Stomach smooth muscle (tissue), 2 donors: ENCODE measurements around the gene SLC39A11.
"Not testable (repeated sequence)": the region's sequence is repeated elsewhere in the genome, so short reads cannot be mapped to it uniquely, and the experiment has no call there.

Experiments used
- H3K27ac ChIP-seq: one replicate; pipeline ENCODE4 v1.7.0; 2013; ENCODE audit warnings: mild to moderate bottlenecking, low read length, inconsistent platforms
- H3K27me3 ChIP-seq, 2 donors: one replicate each; pipeline ENCODE4 v1.7.0; 2013; ENCODE audit warnings: low read length in 2 of 2; ENCODE audit not compliant: insufficient read depth in 2 of 2, control insufficient read depth in 1 of 2
- H3K36me3 ChIP-seq, 2 donors: one replicate each; pipeline ENCODE4 v1.7.0; 2013; ENCODE audit warnings: low read length in 2 of 2; ENCODE audit not compliant: control insufficient read depth in 2 of 2, insufficient read depth in 2 of 2
- H3K4me1 ChIP-seq: one replicate; pipeline ENCODE4 v1.7.0; 2013; ENCODE audit warnings: low read length; ENCODE audit not compliant: control insufficient read depth, insufficient read depth
- H3K4me3 ChIP-seq, 2 donors: one replicate each; pipeline ENCODE4 v1.7.0; 2013; ENCODE audit warnings: low read length in 2 of 2
- H3K9ac ChIP-seq, 2 donors: one replicate each; pipeline ENCODE4 v1.7.0; 2013; ENCODE audit warnings: low read length in 2 of 2, mild to moderate bottlenecking in 1 of 2
- H3K9me3 ChIP-seq, 2 donors: one replicate each; pipeline ENCODE4 v1.7.0; 2013; ENCODE audit warnings: low read length in 2 of 2; ENCODE audit not compliant: control insufficient read depth in 2 of 2
- donor health status: healthy.
- donor health status: Pancreatic carcinoma.

Gene SLC39A11

GRCh38 chr17:72714357-72714966 lies 378.0 kb downstream of the SLC39A11 start:
- Histone ChIP-seq H3K9me3 (peaks cover 4 to 8% of the 10 kb centered on the region in 2 donors), H3K27me3 (no peaks in the 10 kb centered on the region), H3K36me3 (peaks cover 0 to 6% of the 10 kb centered on the region in 2 donors), H3K27ac (no peak overlapping the region), H3K4me1 (no peaks in the 10 kb centered on the region), H3K9ac (no peak overlapping the region), H3K4me3 (no peak overlapping the region)

- Histone ChIP-seq H3K4me1 (no peaks in the 10 kb centered on the region), H3K27ac (no peak overlapping the region), H3K36me3 (peaks cover 0 to 6% of the 10 kb centered on the region in 2 donors), H3K27me3 (no peaks in the 10 kb centered on the region), H3K4me3 (no peak overlapping the region), H3K9ac (no peak overlapping the region), H3K9me3 (peaks cover 4 to 8% of the 10 kb centered on the region in 2 donors)
Measured at GRCh38 chr17:72713701-72714100, 378.8 kb downstream of the SLC39A11 start.

GRCh38 chr17:72711521-72712310 lies 380.8 kb downstream of the SLC39A11 start:
- Histone ChIP-seq H3K27ac (no peak overlapping the region), H3K9me3 (peaks cover 8 to 9% of the 10 kb centered on the region in 2 donors), H3K9ac (no peak overlapping the region), H3K4me1 (no peaks in the 10 kb centered on the region), H3K36me3 (peaks cover 0 to 6% of the 10 kb centered on the region in 2 donors), H3K4me3 (no peak overlapping the region), H3K27me3 (no peaks in the 10 kb centered on the region)

- Histone ChIP-seq H3K9me3 (peaks cover 8 to 9% of the 10 kb centered on the region in 2 donors), H3K36me3 (peaks cover 0 to 6% of the 10 kb centered on the region in 2 donors), H3K4me3 (no peak overlapping the region), H3K27me3 (no peaks in the 10 kb centered on the region), H3K9ac (no peak overlapping the region), H3K4me1 (no peaks in the 10 kb centered on the region), H3K27ac (no peak overlapping the region)
Measured at GRCh38 chr17:72710834-72711233, 381.7 kb downstream of the SLC39A11 start.

- H3K4me1 ChIP-seq = no peaks in the 10 kb centered on the region
- peaks cover 8 to 9% of the 10 kb centered on the region in 2 donors for H3K9me3 ChIP-seq
- no peak overlapping the region for H3K27ac ChIP-seq
- H3K4me3 ChIP-seq = no peak overlapping the region
- H3K9ac ChIP-seq = no peak overlapping the region
- peaks cover 0 to 6% of the 10 kb centered on the region in 2 donors for H3K36me3 ChIP-seq
- H3K27me3 ChIP-seq = no peaks in the 10 kb centered on the region
Measured at GRCh38 chr17:72710202-72710601, 382.3 kb downstream of the SLC39A11 start.

GRCh38 chr17:72708682-72709081 lies 383.8 kb downstream of the SLC39A11 start:
- not testable (repeated sequence) for H3K4me3 ChIP-seq, H3K27ac ChIP-seq

GRCh38 chr17:72707881-72708280 lies 384.6 kb downstream of the SLC39A11 start:
- Histone ChIP-seq H3K4me3 (no peak overlapping the region), H3K9me3 (peaks cover 8 to 9% of the 10 kb centered on the region in 2 donors), H3K36me3 (peaks cover 0 to 6% of the 10 kb centered on the region in 2 donors), H3K4me1 (no peaks in the 10 kb centered on the region), H3K27ac (no peak overlapping the region), H3K9ac (no peak overlapping the region), H3K27me3 (no peaks in the 10 kb centered on the region)

More at GRCh38 chr17:72708682-72709081, 383.8 kb downstream of the SLC39A11 start:
- H3K36me3 ChIP-seq, H3K4me1 ChIP-seq, H3K27me3 ChIP-seq, H3K9ac ChIP-seq, H3K9me3 ChIP-seq: not testable (repeated sequence)

- no peaks in the 10 kb centered on the region for H3K4me1 ChIP-seq
- H3K27ac ChIP-seq = no peak overlapping the region
Measured at GRCh38 chr17:72706396-72706981, 386.0 kb downstream of the SLC39A11 start.

GRCh38 chr17:72705905-72706395 lies 386.5 kb downstream of the SLC39A11 start:
- no peak overlapping the region for H3K9ac ChIP-seq
- peaks cover 2 to 5% of the 10 kb centered on the region in 2 donors for H3K9me3 ChIP-seq
- no peaks in the 10 kb centered on the region for H3K4me1 ChIP-seq
- peaks cover 0 to under 1% of the 10 kb centered on the region in 2 donors for H3K36me3 ChIP-seq
- H3K27ac ChIP-seq = no peak overlapping the region
- no peaks in the 10 kb centered on the region for H3K27me3 ChIP-seq
- no peak overlapping the region for H3K4me3 ChIP-seq

More at GRCh38 chr17:72706396-72706981, 386.0 kb downstream of the SLC39A11 start:
- no peak overlapping the region for H3K4me3 ChIP-seq
- peaks cover 7 to 8% of the 10 kb centered on the region in 2 donors for H3K9me3 ChIP-seq
- H3K27me3 ChIP-seq = no peaks in the 10 kb centered on the region
- peaks cover 0 to 4% of the 10 kb centered on the region in 2 donors for H3K36me3 ChIP-seq
- H3K9ac ChIP-seq = no peak overlapping the region

- H3K27ac ChIP-seq = no peak overlapping the region
- no peaks in the 10 kb centered on the region for H3K4me1 ChIP-seq
- no peaks in the 10 kb centered on the region for H3K9me3 ChIP-seq
- no peaks in the 10 kb centered on the region for H3K36me3 ChIP-seq
- H3K9ac ChIP-seq = no peak overlapping the region
- H3K4me3 ChIP-seq = no peak overlapping the region
- no peaks in the 10 kb centered on the region for H3K27me3 ChIP-seq
Measured at GRCh38 chr17:72702998-72703397, 389.5 kb downstream of the SLC39A11 start.
